ENCODE measurements around the gene TJP3.

Gene TJP3

GRCh38 chr19:3778899-3779723, 70.9 kb downstream of the TJP3 start:
- no peaks in the 10 kb centered on the region for H3K9me3 ChIP-seq (ENCODE audit: control insufficient read depth, insufficient read depth, low read length)
- H3K4me1 ChIP-seq (ENCODE audit: control insufficient read depth, insufficient read depth, low read length): peaks cover 3% of the 10 kb centered on the region; the same call in 1 of the 2 replicates
- DNase-seq (ENCODE audit: low read depth, low spot score): no peak
- no peaks in the 10 kb centered on the region for H3K27me3 ChIP-seq (ENCODE audit: control insufficient read depth, insufficient read depth, low read length)
- no CpG with 5 or more reads among the region's 44 CpGs for WGBS (ENCODE audit: insufficient coverage, insufficient read length)
- no peak overlapping the region for H3K4me3 ChIP-seq (ENCODE audit: low read length)
- no peaks in the 10 kb centered on the region; the same call in none of the 2 replicates for H3K36me3 ChIP-seq (ENCODE audit: control insufficient read depth, insufficient read depth, low read length)
- H3K27ac ChIP-seq (ENCODE audit: low read length): no peak overlapping the region

GRCh38 chr19:3780786-3781304, 72.7 kb downstream of the TJP3 start:
- Histone ChIP-seq H3K9me3 (ENCODE audit: control insufficient read depth, insufficient read depth, low read length) (no peaks in the 10 kb centered on the region), H3K36me3 (ENCODE audit: control insufficient read depth, insufficient read depth, low read length) (peaks cover 2% of the 10 kb centered on the region), H3K4me3 (ENCODE audit: low read length) (no peak overlapping the region), H3K27me3 (ENCODE audit: control insufficient read depth, insufficient read depth, low read length) (peaks cover 3% of the 10 kb centered on the region; the same call in 1 of the 2 replicates), H3K27ac (ENCODE audit: low read length) (no peak overlapping the region), H3K4me1 (ENCODE audit: control insufficient read depth, insufficient read depth, low read length) (peaks cover 7% of the 10 kb centered on the region)
- DNase-seq (ENCODE audit: low read depth, low spot score): no peak
- WGBS (ENCODE audit: insufficient coverage, insufficient read length): no CpG with 5 or more reads among the region's 9 CpGs

- DNase-seq (ENCODE audit: low read depth, low spot score): no peak
- Histone ChIP-seq H3K27ac (ENCODE audit: low read length) (no peak overlapping the region), H3K4me1 (ENCODE audit: control insufficient read depth, insufficient read depth, low read length) (peaks cover 7% of the 10 kb centered on the region), H3K36me3 (ENCODE audit: control insufficient read depth, insufficient read depth, low read length) (peaks cover 2% of the 10 kb centered on the region), H3K9me3 (ENCODE audit: control insufficient read depth, insufficient read depth, low read length) (no peaks in the 10 kb centered on the region), H3K4me3 (ENCODE audit: low read length) (no peak overlapping the region), H3K27me3 (ENCODE audit: control insufficient read depth, insufficient read depth, low read length) (peaks cover 3% of the 10 kb centered on the region; the same call in 1 of the 2 replicates)
- no CpG with 5 or more reads among the region's 2 CpGs for WGBS (ENCODE audit: insufficient coverage, insufficient read length)
Measured at GRCh38 chr19:3781603-3782002, 73.4 kb downstream of the TJP3 start.

- Histone ChIP-seq H3K9me3 (ENCODE audit: control insufficient read depth, insufficient read depth, low read length) (no peaks in the 10 kb centered on the region), H3K27ac (ENCODE audit: low read length) (no peak overlapping the region), H3K27me3 (ENCODE audit: control insufficient read depth, insufficient read depth, low read length) (peaks cover 3% of the 10 kb centered on the region; the same call in 1 of the 2 replicates), H3K36me3 (ENCODE audit: control insufficient read depth, insufficient read depth, low read length) (peaks cover 2% of the 10 kb centered on the region), H3K4me1 (ENCODE audit: control insufficient read depth, insufficient read depth, low read length) (peaks cover 7% of the 10 kb centered on the region), H3K4me3 (ENCODE audit: low read length) (no peak overlapping the region)
- no CpG with 5 or more reads among the region's 1 CpG for WGBS (ENCODE audit: insufficient coverage, insufficient read length)
- no peak for DNase-seq (ENCODE audit: low read depth, low spot score)
Measured at GRCh38 chr19:3782330-3782729, 74.1 kb downstream of the TJP3 start.

GRCh38 chr19:3782903-3783302, 74.7 kb downstream of the TJP3 start:
- H3K9me3 ChIP-seq (ENCODE audit: control insufficient read depth, insufficient read depth, low read length): no peaks in the 10 kb centered on the region
- H3K4me3 ChIP-seq (ENCODE audit: low read length): no peak overlapping the region
- DNase-seq (ENCODE audit: low read depth, low spot score): no peak
- H3K36me3 ChIP-seq (ENCODE audit: control insufficient read depth, insufficient read depth, low read length): peaks cover 2% of the 10 kb centered on the region
- H3K4me1 ChIP-seq (ENCODE audit: control insufficient read depth, insufficient read depth, low read length): peaks cover 7% of the 10 kb centered on the region
- WGBS (ENCODE audit: insufficient coverage, insufficient read length): no CpG with 5 or more reads among the region's 13 CpGs
- no peak overlapping the region for H3K27ac ChIP-seq (ENCODE audit: low read length)
- H3K27me3 ChIP-seq (ENCODE audit: control insufficient read depth, insufficient read depth, low read length): peaks cover 3% of the 10 kb centered on the region; the same call in 1 of the 2 replicates

GRCh38 chr19:3783660-3784584, 75.7 kb downstream of the TJP3 start:
- H3K27ac ChIP-seq (ENCODE audit: low read length): no peak overlapping the region
- H3K36me3 ChIP-seq (ENCODE audit: control insufficient read depth, insufficient read depth, low read length): peaks cover 2% of the 10 kb centered on the region
- H3K9me3 ChIP-seq (ENCODE audit: control insufficient read depth, insufficient read depth, low read length): no peaks in the 10 kb centered on the region
- no peak for DNase-seq (ENCODE audit: low read depth, low spot score)
- H3K27me3 ChIP-seq (ENCODE audit: control insufficient read depth, insufficient read depth, low read length): peaks cover 3% of the 10 kb centered on the region; the same call in 1 of the 2 replicates
- H3K4me3 ChIP-seq (ENCODE audit: low read length): no peak overlapping the region
- H3K4me1 ChIP-seq (ENCODE audit: control insufficient read depth, insufficient read depth, low read length): peaks cover 7% of the 10 kb centered on the region
- 100% methylated on average over 1 of the region's 49 CpGs for WGBS (ENCODE audit: insufficient coverage, insufficient read length)

GRCh38 chr19:3784607-3785450, 76.6 kb downstream of the TJP3 start:
- peaks cover 7% of the 10 kb centered on the region for H3K4me1 ChIP-seq (ENCODE audit: control insufficient read depth, insufficient read depth, low read length)
- no peak for DNase-seq (ENCODE audit: low read depth, low spot score)
- no CpG with 5 or more reads among the region's 25 CpGs for WGBS (ENCODE audit: insufficient coverage, insufficient read length)
- peaks cover 2% of the 10 kb centered on the region for H3K36me3 ChIP-seq (ENCODE audit: control insufficient read depth, insufficient read depth, low read length)
- H3K27me3 ChIP-seq (ENCODE audit: control insufficient read depth, insufficient read depth, low read length): peaks cover 3% of the 10 kb centered on the region; the same call in 1 of the 2 replicates
- H3K27ac ChIP-seq (ENCODE audit: low read length): no peak overlapping the region
- no peaks in the 10 kb centered on the region for H3K9me3 ChIP-seq (ENCODE audit: control insufficient read depth, insufficient read depth, low read length)
- peak overlapping the region; percentile 86 for H3K4me3 ChIP-seq (ENCODE audit: low read length)

GRCh38 chr19:3785451-3785937, 77.3 kb downstream of the TJP3 start:
- DNase-seq (ENCODE audit: low read depth, low spot score): no peak
- Histone ChIP-seq H3K36me3 (ENCODE audit: control insufficient read depth, insufficient read depth, low read length) (peaks cover 2% of the 10 kb centered on the region), H3K4me1 (ENCODE audit: control insufficient read depth, insufficient read depth, low read length) (peaks cover 7% of the 10 kb centered on the region), H3K9me3 (ENCODE audit: control insufficient read depth, insufficient read depth, low read length) (no peaks in the 10 kb centered on the region), H3K27ac (ENCODE audit: low read length) (no peak overlapping the region), H3K27me3 (ENCODE audit: control insufficient read depth, insufficient read depth, low read length) (peaks cover 3% of the 10 kb centered on the region; the same call in 1 of the 2 replicates), H3K4me3 (ENCODE audit: low read length) (peak overlapping the region; percentile 86)
- no CpG with 5 or more reads among the region's 47 CpGs for WGBS (ENCODE audit: insufficient coverage, insufficient read length)

GRCh38 chr19:3785938-3786824, 78.0 kb downstream of the TJP3 start, which contains the start of gene MATK:
Gene MATK (minus strand): TSS chr19:3786381. CDS start chr19:3785135, 1,246 bp downstream.
- Histone ChIP-seq H3K4me1 (ENCODE audit: control insufficient read depth, insufficient read depth, low read length) (peaks cover 7% of the 10 kb centered on the region), H3K36me3 (ENCODE audit: control insufficient read depth, insufficient read depth, low read length) (peaks cover 2% of the 10 kb centered on the region), H3K9me3 (ENCODE audit: control insufficient read depth, insufficient read depth, low read length) (no peaks in the 10 kb centered on the region), H3K4me3 (ENCODE audit: low read length) (peak within 1 kb of the TSS; percentile 86), H3K27me3 (ENCODE audit: control insufficient read depth, insufficient read depth, low read length) (peaks cover 3% of the 10 kb centered on the region; the same call in 1 of the 2 replicates), H3K27ac (ENCODE audit: low read length) (no peak within 1 kb of the TSS)
- no CpG with 5 or more reads among the region's 101 CpGs for WGBS (ENCODE audit: insufficient coverage, insufficient read length)
- DNase-seq (ENCODE audit: low read depth, low spot score): no peak
